Measurements from ENCODE around the gene AIFM2. TPM values are rescaled to one million over a fixed set of nuclear protein-coding genes. Genes with fewer than 3 reads are reported as not detected.

The AIFM2 gene
- total RNA-seq, 4 donors from 2014 or later, result 13.3 to 34.2 (median 19.4) TPM

DNA sequence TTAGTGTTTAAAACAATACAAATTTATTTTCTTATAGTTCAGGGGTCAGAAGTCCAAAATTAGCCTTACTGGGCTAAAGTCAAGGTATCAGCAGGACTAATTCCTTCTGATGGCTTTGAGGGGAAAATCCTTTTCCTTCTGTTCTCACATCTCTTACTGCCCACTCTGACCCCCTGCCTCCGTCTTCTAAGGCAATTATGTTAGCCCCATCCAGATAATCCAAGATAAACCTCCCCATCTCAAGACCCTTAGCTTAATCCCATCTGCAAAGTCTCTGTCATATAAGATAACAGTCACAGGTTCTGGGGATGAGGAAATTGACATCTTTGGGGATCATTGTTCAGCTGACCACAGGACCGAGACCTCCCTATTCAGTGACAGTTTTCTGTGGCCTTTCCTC is 57.7 kb downstream of the AIFM2 start:
- WGBS, 2 donors, result 89% methylated on average over 2 of the region's 2 CpGs
- no peak for DNase-seq (ENCODE audit: low spot score in 2 of 2)
- peaks cover 0 to 8% (median 0%) of the 10 kb centered on the region in 3 donors for H3K36me3 ChIP-seq
- no peaks in the 10 kb centered on the region for H3K27me3 ChIP-seq
- TF ChIP-seq POLR2A (IDR thresholded peaks at IDR 0.05) (no peak), EP300 (IDR thresholded peaks at IDR 0.05) (no peak)
- TF ChIP-seq, protein P1, sequence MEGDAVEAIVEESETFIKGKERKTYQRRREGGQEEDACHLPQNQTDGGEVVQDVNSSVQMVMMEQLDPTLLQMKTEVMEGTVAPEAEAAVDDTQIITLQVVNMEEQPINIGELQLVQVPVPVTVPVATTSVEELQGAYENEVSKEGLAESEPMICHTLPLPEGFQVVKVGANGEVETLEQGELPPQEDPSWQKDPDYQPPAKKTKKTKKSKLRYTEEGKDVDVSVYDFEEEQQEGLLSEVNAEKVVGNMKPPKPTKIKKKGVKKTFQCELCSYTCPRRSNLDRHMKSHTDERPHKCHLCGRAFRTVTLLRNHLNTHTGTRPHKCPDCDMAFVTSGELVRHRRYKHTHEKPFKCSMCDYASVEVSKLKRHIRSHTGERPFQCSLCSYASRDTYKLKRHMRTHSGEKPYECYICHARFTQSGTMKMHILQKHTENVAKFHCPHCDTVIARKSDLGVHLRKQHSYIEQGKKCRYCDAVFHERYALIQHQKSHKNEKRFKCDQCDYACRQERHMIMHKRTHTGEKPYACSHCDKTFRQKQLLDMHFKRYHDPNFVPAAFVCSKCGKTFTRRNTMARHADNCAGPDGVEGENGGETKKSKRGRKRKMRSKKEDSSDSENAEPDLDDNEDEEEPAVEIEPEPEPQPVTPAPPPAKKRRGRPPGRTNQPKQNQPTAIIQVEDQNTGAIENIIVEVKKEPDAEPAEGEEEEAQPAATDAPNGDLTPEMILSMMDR (IDR thresholded peaks at IDR 0.05), result no peak
- H3K27ac ChIP-seq, result no peak overlapping the region
- H3K4me3 ChIP-seq, result no peak overlapping the region
- H3K9me3 ChIP-seq, result no peaks in the 10 kb centered on the region
- no peaks in the 10 kb centered on the region for H3K4me1 ChIP-seq

DNA sequence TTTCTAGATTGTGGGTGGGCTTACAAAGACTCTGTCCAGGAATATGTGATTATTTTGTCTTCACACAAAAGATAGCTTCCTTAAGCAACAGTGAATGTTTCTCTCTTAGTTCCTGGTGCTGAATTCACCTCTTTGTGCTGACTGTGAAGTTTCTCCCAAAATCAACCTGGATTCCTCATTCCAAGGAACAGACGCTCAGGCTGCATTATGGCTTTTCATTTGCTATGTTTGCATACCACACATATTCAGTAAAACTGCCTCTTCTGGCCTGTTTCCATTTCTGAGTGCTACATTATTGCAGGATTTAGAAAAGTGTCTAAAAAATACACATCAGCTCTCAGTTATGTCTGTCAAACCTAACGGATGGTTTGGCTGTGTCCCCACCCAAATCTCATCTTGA is 58.5 kb downstream of the AIFM2 start:
- WGBS, 2 donors, result 72 to 75% methylated on average over 2 of the region's 2 CpGs
- H3K4me1 ChIP-seq, result no peaks in the 10 kb centered on the region
- H3K27me3 ChIP-seq, result no peaks in the 10 kb centered on the region
- peaks cover 0 to 8% (median 0%) of the 10 kb centered on the region in 3 donors for H3K36me3 ChIP-seq
- no peak for DNase-seq (ENCODE audit: low spot score in 2 of 2)
- H3K4me3 ChIP-seq, result no peak overlapping the region
- TF ChIP-seq POLR2A (IDR thresholded peaks at IDR 0.05) (no peak), EP300 (IDR thresholded peaks at IDR 0.05) (no peak)
- TF ChIP-seq, protein P1 (IDR thresholded peaks at IDR 0.05), result no peak
- H3K27ac ChIP-seq, result no peak overlapping the region
- H3K9me3 ChIP-seq, result no peaks in the 10 kb centered on the region

DNA sequence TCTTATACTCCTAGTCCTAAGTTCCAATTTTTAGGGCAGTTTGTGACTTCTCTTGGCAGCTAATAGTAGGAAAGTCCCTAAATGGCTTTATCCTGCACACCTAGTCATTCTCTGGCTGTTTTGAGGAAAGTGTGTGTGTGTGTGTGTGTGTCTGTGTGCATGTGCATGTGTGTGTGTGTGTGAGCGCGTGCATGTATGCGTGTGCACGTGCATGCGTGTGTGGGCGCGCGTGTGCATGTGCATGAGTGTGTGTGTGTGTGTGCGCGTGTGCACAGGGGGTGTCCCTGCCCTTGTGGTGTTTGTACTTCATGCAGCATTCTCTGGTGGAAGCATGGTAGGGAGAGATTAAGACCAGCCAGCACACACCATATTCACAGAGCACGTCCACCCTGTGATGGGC is 61.8 kb downstream of the AIFM2 start:
- TF ChIP-seq POLR2A (IDR thresholded peaks at IDR 0.05) (no peak), EP300 (IDR thresholded peaks at IDR 0.05) (no peak)
- TF ChIP-seq, protein P1 (IDR thresholded peaks at IDR 0.05), result no peak
- Histone ChIP-seq H3K27me3 (no peaks in the 10 kb centered on the region), H3K27ac (no peak overlapping the region), H3K36me3 (no peaks in the 10 kb centered on the region), H3K9me3 (no peaks in the 10 kb centered on the region), H3K4me1 (no peaks in the 10 kb centered on the region), H3K4me3 (no peak overlapping the region)
- 94% methylated on average over 11 of the region's 11 CpGs for WGBS, 2 donors
- DNase-seq (ENCODE audit: low spot score in 2 of 2), result no peak

DNA sequence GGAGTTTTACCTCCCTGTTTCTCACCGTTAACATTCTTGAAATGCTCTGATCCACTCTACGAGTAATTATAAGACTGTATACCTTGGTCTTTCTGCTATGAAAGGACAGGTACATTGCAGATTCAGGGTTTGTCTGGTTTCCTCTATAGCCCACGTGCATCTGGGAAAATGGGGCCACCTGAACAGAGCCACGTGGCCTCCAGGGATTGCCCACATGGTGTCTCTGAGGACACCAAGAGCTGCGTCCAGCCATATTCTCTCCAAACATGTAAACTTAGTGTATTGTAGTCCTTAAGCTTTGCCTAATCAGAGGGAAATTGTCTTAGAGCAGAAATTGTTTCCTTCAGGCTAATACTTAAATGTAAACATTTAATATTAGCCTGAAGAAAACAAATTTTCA is 63.3 kb downstream of the AIFM2 start:
- no peaks in the 10 kb centered on the region for H3K9me3 ChIP-seq
- WGBS, 2 donors, result 87 to 90% methylated on average over 5 of the region's 5 CpGs
- no peak overlapping the region for H3K27ac ChIP-seq
- no peaks in the 10 kb centered on the region for H3K4me1 ChIP-seq
- H3K27me3 ChIP-seq, result no peaks in the 10 kb centered on the region
- no peak for DNase-seq (ENCODE audit: low spot score in 2 of 2)
- H3K4me3 ChIP-seq, result no peak overlapping the region
- TF ChIP-seq EP300 (IDR thresholded peaks at IDR 0.05), result no peak
- TF ChIP-seq POLR2A (IDR thresholded peaks at IDR 0.05), result no peak
- TF ChIP-seq, protein P1 (IDR thresholded peaks at IDR 0.05), result no peak
- H3K36me3 ChIP-seq, result no peaks in the 10 kb centered on the region

DNA sequence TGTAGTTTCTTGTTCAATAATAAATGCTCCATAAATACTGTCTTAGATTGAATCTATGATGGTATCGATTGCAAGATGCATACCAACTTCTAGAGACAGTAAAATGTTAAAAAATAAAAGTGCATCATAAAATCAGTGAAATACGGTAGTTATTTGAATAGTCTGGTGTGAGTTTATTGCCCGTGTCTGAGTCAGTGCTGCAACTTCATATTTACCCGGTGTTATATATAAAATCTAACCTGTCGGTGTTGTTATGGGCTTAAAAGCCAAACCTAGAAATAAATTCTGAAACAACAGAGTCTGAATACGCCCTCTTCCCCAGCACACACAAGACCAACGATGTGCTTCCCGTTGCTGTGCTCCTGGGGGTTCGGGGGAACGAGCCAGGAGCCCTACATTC is 63.7 kb downstream of the AIFM2 start:
- Histone ChIP-seq H3K4me3 (no peak overlapping the region), H3K27me3 (no peaks in the 10 kb centered on the region), H3K27ac (no peak overlapping the region), H3K4me1 (no peaks in the 10 kb centered on the region), H3K9me3 (no peaks in the 10 kb centered on the region), H3K36me3 (no peaks in the 10 kb centered on the region)
- 86 to 89% methylated on average over 10 of the region's 10 CpGs for WGBS, 2 donors
- DNase-seq (ENCODE audit: low spot score in 2 of 2), result no peak
- TF ChIP-seq POLR2A (IDR thresholded peaks at IDR 0.05), result no peak
- TF ChIP-seq EP300 (IDR thresholded peaks at IDR 0.05), result no peak
- TF ChIP-seq, protein P1 (IDR thresholded peaks at IDR 0.05), result no peak
